HEK293 (cell line): ENCODE measurements around the gene CPEB4.

Experiments used
- GLI4 ChIP-seq: fragments of 450-650 bp; formaldehyde crosslinking; IDR thresholded peaks from 2 replicates; pipeline ENCODE4 v1.5.1; 2016; ENCODE audit warnings: missing biosample characterization, missing genetic modification characterization
- MYNN ChIP-seq: fragments of 450-650 bp; formaldehyde crosslinking; IDR thresholded peaks from 2 replicates; pipeline ENCODE4 v1.5.1; 2016; ENCODE audit warnings: missing biosample characterization, missing genetic modification characterization, borderline replicate concordance
- TCF7L2 ChIP-seq: IDR thresholded peaks from 2 replicates; pipeline ENCODE4 v1.6.1; 2011; ENCODE audit warnings: low read depth, mild to moderate bottlenecking, inconsistent platforms, low read length, moderate library complexity, borderline replicate concordance
- YY2 ChIP-seq: fragments of 450-650 bp; formaldehyde crosslinking; IDR thresholded peaks from 2 replicates; pipeline ENCODE4 v1.5.1; 2016; ENCODE audit warnings: missing biosample characterization, missing genetic modification characterization
- ZEB2 ChIP-seq: fragments of 450-650 bp; formaldehyde crosslinking; IDR thresholded peaks from 2 replicates; pipeline ENCODE4 v1.5.1; 2016; ENCODE audit warnings: missing biosample characterization, missing genetic modification characterization
- ZNF132 ChIP-seq: fragments of 450-650 bp; formaldehyde crosslinking; IDR thresholded peaks from 2 replicates; pipeline ENCODE4 v1.5.1; 2017; ENCODE audit warnings: missing biosample characterization, missing genetic modification characterization, borderline replicate concordance
- ZNF184 ChIP-seq: fragments of 450-650 bp; IDR thresholded peaks from 2 replicates; pipeline ENCODE4 v1.5.1; 2018; ENCODE audit warnings: missing biosample characterization, mild to moderate bottlenecking, missing genetic modification characterization
- ZNF19 ChIP-seq: fragments of 450-650 bp; formaldehyde crosslinking; IDR thresholded peaks from 2 replicates; pipeline ENCODE4; 2016; ENCODE audit warnings: missing biosample characterization, missing genetic modification characterization, low read depth
- ZNF223 ChIP-seq: fragments of 450-650 bp; formaldehyde crosslinking; IDR thresholded peaks from 2 replicates; pipeline ENCODE4 v1.5.1; 2016; ENCODE audit warnings: missing biosample characterization, missing genetic modification characterization
- ZNF292 ChIP-seq: fragments of 450-650 bp; formaldehyde crosslinking; IDR thresholded peaks from 2 replicates; pipeline ENCODE4 v1.5.1; 2016; ENCODE audit warnings: low read depth, missing biosample characterization, missing genetic modification characterization, borderline replicate concordance
- ZNF302 ChIP-seq: fragments of 450-650 bp; formaldehyde crosslinking; IDR thresholded peaks from 2 replicates; pipeline ENCODE4 v1.5.1; 2016; ENCODE audit warnings: missing biosample characterization, missing genetic modification characterization, low read depth
- ZNF404 ChIP-seq: fragments of 450-650 bp; formaldehyde crosslinking; IDR thresholded peaks from 2 replicates; pipeline ENCODE4 v1.5.1; 2017; ENCODE audit warnings: missing biosample characterization, missing genetic modification characterization
- ZNF544 ChIP-seq: fragments of 450-650 bp; formaldehyde crosslinking; IDR thresholded peaks from 2 replicates; pipeline ENCODE4 v1.5.0; 2017; ENCODE audit warnings: missing biosample characterization, missing genetic modification characterization
- ZNF623 ChIP-seq: fragments of 450-650 bp; formaldehyde crosslinking; IDR thresholded peaks from 2 replicates; pipeline ENCODE4 v1.5.1; 2016; ENCODE audit warnings: missing biosample characterization, missing genetic modification characterization
- ZNF629 ChIP-seq: fragments of 450-650 bp; formaldehyde crosslinking; IDR thresholded peaks from 2 replicates; pipeline ENCODE4 v1.5.1; 2017; ENCODE audit warnings: missing biosample characterization, missing genetic modification characterization
- TF ChIP-seq, protein P1 (sequence below): IDR thresholded peaks from 2 replicates; pipeline ENCODE4 v1.6.1; 2011; ENCODE audit warnings: mild to moderate bottlenecking, low read depth, low read length, borderline replicate concordance
- TF ChIP-seq, protein P2 (sequence below): fragments of 450-650 bp; formaldehyde crosslinking; IDR thresholded peaks from 2 replicates; pipeline ENCODE4 v1.5.1; 2017; ENCODE audit warnings: missing biosample characterization, mild to moderate bottlenecking, missing genetic modification characterization, moderate library complexity
- TF ChIP-seq, protein P3 (sequence below): fragments of 450-650 bp; formaldehyde crosslinking; conservative IDR thresholded peaks from 2 replicates; pipeline ENCODE4 v1.5.1; 2016; ENCODE audit warnings: low read depth, missing biosample characterization, missing genetic modification characterization
- TF ChIP-seq, protein P4 (sequence below): fragments of 450-650 bp; formaldehyde crosslinking; IDR thresholded peaks from 2 replicates; pipeline ENCODE4 v1.5.1; 2016; ENCODE audit warnings: missing biosample characterization, missing genetic modification characterization
- TF ChIP-seq, protein P5 (sequence below): fragments of 450-650 bp; formaldehyde crosslinking; IDR thresholded peaks from 2 replicates; pipeline ENCODE4 v1.5.1; 2016; ENCODE audit warnings: missing biosample characterization, missing genetic modification characterization, borderline replicate concordance
- TF ChIP-seq, protein P6 (sequence below): fragments of 450-650 bp; IDR thresholded peaks from 2 replicates; pipeline ENCODE4 v1.5.1; 2018; ENCODE audit warnings: missing biosample characterization, mild to moderate bottlenecking, missing genetic modification characterization
- TF ChIP-seq, protein P7 (sequence below): fragments of 450-650 bp; formaldehyde crosslinking; IDR thresholded peaks from 2 replicates; pipeline ENCODE4 v1.5.1; 2016; ENCODE audit warnings: missing biosample characterization, missing genetic modification characterization

CPEB4 gene

DNA sequence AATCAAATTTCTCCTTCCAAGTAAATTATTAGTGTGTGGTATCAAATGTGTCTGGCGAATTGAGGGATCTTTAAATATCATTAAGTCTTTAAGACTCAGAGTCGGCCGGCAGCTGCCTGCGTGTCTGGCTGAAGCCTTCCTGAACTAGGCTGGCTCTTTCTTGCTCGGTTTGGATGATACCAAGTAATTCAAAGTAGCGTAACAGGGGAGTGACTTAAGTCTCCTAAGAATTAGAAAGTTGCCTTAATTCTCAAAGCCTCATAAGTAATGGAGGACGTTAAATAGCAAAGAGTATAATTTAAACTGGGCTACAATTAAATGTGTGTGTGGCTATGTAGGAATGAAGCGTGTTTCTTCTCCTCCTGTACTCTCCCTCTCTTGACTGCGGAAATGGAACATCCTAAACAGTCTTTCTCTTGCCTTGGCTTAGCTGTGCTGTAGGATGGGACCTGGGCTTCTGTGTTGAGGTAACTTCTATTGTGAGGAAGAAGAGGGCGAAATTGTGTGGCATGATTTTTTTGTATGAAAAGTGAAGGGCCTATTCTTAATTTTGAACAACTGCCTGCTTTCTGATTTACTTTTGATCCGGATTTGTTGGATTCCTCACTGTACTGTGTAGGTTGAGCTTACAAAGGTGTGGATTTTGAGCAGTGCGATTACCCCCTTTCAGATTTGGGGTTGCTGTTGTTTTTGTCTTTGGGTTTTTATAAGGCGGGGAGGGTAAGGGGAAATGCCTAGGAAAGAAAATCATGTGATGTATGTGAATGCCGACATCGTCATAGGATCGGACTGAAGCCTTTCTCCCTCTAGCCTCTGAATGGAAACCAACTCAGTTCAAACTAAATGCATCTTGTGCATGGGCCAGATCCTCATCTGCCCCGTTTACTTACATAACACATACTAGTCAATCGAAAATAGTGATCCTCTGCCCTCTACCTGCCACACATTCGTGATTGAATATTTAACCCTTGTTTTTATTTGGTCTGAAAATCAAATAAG, 29.9 kb downstream of the CPEB4 start (continued):
- TF ChIP-seq TCF7L2, result 0 out of 2 replicates have a peak, but pooled peaks have one; percentile 57
- no peak for TF ChIP-seq ZNF544 (tag by site-specific recombination)
- TF ChIP-seq ZNF19 (tag by site-specific recombination), result no peak
- TF ChIP-seq ZNF132, result no peak
- TF ChIP-seq, protein P1, sequence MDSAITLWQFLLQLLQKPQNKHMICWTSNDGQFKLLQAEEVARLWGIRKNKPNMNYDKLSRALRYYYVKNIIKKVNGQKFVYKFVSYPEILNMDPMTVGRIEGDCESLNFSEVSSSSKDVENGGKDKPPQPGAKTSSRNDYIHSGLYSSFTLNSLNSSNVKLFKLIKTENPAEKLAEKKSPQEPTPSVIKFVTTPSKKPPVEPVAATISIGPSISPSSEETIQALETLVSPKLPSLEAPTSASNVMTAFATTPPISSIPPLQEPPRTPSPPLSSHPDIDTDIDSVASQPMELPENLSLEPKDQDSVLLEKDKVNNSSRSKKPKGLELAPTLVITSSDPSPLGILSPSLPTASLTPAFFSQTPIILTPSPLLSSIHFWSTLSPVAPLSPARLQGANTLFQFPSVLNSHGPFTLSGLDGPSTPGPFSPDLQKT, result no peak
- TF ChIP-seq, protein P2, sequence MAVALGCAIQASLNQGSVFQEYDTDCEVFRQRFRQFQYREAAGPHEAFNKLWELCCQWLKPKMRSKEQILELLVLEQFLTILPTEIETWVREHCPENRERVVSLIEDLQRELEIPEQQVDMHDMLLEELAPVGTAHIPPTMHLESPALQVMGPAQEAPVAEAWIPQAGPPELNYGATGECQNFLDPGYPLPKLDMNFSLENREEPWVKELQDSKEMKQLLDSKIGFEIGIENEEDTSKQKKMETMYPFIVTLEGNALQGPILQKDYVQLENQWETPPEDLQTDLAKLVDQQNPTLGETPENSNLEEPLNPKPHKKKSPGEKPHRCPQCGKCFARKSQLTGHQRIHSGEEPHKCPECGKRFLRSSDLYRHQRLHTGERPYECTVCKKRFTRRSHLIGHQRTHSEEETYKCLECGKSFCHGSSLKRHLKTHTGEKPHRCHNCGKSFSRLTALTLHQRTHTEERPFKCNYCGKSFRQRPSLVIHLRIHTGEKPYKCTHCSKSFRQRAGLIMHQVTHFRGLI (tag by site-specific recombination), result no peak
- TF ChIP-seq, protein P3, sequence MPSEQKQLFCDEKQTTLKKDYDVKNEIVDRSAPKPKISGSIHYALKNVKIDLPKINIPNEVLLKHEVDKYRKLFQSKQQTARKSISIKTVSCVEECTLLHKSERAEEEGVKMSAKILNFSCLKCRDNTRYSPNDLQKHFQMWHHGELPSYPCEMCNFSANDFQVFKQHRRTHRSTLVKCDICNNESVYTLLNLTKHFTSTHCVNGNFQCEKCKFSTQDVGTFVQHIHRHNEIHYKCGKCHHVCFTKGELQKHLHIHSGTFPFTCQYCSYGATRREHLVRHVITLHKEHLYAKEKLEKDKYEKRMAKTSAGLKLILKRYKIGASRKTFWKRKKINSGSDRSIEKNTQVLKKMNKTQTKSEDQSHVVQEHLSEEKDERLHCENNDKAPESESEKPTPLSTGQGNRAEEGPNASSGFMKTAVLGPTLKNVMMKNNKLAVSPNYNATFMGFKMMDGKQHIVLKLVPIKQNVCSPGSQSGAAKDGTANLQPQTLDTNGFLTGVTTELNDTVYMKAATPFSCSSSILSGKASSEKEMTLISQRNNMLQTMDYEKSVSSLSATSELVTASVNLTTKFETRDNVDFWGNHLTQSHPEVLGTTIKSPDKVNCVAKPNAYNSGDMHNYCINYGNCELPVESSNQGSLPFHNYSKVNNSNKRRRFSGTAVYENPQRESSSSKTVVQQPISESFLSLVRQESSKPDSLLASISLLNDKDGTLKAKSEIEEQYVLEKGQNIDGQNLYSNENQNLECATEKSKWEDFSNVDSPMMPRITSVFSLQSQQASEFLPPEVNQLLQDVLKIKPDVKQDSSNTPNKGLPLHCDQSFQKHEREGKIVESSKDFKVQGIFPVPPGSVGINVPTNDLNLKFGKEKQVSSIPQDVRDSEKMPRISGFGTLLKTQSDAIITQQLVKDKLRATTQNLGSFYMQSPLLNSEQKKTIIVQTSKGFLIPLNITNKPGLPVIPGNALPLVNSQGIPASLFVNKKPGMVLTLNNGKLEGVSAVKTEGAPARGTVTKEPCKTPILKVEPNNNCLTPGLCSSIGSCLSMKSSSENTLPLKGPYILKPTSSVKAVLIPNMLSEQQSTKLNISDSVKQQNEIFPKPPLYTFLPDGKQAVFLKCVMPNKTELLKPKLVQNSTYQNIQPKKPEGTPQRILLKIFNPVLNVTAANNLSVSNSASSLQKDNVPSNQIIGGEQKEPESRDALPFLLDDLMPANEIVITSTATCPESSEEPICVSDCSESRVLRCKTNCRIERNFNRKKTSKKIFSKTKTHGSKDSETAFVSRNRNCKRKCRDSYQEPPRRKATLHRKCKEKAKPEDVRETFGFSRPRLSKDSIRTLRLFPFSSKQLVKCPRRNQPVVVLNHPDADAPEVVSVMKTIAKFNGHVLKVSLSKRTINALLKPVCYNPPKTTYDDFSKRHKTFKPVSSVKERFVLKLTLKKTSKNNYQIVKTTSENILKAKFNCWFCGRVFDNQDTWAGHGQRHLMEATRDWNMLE (tag by site-specific recombination), result peak; percentile 30
- TF ChIP-seq, protein P4, sequence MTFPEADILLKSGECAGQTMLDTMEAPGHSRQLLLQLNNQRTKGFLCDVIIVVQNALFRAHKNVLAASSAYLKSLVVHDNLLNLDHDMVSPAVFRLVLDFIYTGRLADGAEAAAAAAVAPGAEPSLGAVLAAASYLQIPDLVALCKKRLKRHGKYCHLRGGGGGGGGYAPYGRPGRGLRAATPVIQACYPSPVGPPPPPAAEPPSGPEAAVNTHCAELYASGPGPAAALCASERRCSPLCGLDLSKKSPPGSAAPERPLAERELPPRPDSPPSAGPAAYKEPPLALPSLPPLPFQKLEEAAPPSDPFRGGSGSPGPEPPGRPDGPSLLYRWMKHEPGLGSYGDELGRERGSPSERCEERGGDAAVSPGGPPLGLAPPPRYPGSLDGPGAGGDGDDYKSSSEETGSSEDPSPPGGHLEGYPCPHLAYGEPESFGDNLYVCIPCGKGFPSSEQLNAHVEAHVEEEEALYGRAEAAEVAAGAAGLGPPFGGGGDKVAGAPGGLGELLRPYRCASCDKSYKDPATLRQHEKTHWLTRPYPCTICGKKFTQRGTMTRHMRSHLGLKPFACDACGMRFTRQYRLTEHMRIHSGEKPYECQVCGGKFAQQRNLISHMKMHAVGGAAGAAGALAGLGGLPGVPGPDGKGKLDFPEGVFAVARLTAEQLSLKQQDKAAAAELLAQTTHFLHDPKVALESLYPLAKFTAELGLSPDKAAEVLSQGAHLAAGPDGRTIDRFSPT (tag by site-specific recombination), result no peak
- TF ChIP-seq ZNF629 (tag by site-specific recombination), result peak; percentile 42; the same call in 1 of the 2 replicates
- no peak for TF ChIP-seq ZNF302 (tag by site-specific recombination)
- no peak for TF ChIP-seq ZNF184 (tag by site-specific recombination)
- no peak for TF ChIP-seq GLI4 (tag by site-specific recombination)
- TF ChIP-seq MYNN (tag by site-specific recombination), result no peak
- TF ChIP-seq, protein P5, sequence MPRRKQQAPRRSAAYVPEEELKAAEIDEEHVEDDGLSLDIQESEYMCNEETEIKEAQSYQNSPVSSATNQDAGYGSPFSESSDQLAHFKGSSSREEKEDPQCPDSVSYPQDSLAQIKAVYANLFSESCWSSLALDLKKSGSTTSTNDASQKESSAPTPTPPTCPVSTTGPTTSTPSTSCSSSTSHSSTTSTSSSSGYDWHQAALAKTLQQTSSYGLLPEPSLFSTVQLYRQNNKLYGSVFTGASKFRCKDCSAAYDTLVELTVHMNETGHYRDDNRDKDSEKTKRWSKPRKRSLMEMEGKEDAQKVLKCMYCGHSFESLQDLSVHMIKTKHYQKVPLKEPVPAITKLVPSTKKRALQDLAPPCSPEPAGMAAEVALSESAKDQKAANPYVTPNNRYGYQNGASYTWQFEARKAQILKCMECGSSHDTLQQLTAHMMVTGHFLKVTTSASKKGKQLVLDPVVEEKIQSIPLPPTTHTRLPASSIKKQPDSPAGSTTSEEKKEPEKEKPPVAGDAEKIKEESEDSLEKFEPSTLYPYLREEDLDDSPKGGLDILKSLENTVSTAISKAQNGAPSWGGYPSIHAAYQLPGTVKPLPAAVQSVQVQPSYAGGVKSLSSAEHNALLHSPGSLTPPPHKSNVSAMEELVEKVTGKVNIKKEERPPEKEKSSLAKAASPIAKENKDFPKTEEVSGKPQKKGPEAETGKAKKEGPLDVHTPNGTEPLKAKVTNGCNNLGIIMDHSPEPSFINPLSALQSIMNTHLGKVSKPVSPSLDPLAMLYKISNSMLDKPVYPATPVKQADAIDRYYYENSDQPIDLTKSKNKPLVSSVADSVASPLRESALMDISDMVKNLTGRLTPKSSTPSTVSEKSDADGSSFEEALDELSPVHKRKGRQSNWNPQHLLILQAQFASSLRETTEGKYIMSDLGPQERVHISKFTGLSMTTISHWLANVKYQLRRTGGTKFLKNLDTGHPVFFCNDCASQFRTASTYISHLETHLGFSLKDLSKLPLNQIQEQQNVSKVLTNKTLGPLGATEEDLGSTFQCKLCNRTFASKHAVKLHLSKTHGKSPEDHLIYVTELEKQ (tag by site-specific recombination), result no peak
- no peak for TF ChIP-seq ZNF623 (tag by site-specific recombination)
- peak; percentile 55; the same call in 1 of the 2 replicates for TF ChIP-seq ZEB2
- no peak for TF ChIP-seq ZNF404
- TF ChIP-seq, protein P6, sequence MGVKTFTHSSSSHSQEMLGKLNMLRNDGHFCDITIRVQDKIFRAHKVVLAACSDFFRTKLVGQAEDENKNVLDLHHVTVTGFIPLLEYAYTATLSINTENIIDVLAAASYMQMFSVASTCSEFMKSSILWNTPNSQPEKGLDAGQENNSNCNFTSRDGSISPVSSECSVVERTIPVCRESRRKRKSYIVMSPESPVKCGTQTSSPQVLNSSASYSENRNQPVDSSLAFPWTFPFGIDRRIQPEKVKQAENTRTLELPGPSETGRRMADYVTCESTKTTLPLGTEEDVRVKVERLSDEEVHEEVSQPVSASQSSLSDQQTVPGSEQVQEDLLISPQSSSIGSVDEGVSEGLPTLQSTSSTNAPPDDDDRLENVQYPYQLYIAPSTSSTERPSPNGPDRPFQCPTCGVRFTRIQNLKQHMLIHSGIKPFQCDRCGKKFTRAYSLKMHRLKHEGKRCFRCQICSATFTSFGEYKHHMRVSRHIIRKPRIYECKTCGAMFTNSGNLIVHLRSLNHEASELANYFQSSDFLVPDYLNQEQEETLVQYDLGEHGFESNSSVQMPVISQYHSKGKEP (tag by site-specific recombination), result peak; percentile 61
- TF ChIP-seq ZNF223 (tag by site-specific recombination), result no peak
- TF ChIP-seq YY2 (tag by site-specific recombination), result no peak
- TF ChIP-seq, protein P7, sequence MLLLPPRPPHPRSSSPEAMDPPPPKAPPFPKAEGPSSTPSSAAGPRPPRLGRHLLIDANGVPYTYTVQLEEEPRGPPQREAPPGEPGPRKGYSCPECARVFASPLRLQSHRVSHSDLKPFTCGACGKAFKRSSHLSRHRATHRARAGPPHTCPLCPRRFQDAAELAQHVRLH, result 0 out of 2 replicates have a peak, but pooled peaks have one; percentile 27
- no peak for TF ChIP-seq ZNF292 (tag by site-specific recombination)
